ENCODE results near the gene TTC39C.

- no peak for TF ChIP-seq CTCF (conservative IDR thresholded peaks at IDR 0.05; ENCODE audit: low read length)
- TF ChIP-seq EZH2phosphoT487 (IDR thresholded peaks at IDR 0.05; ENCODE audit: borderline replicate concordance, low read depth, low read length): no peak
Observed at GRCh38 chr18:23982155-23983079, 32.1 kb upstream of the TTC39C start.
